Liver (tissue), 9 donors: ENCODE measurements around the gene SLC6A17. TPM values are rescaled to one million over a fixed set of nuclear protein-coding genes. Genes with fewer than 3 reads are reported as not detected.

ENCODE experiments used
- DNase-seq: peaks from one replicate; pipeline ENCODE4 v3.0.0-alpha.2; 2017; ENCODE audit warnings: low spot score
- H3K27ac ChIP-seq, 2 donors: one replicate each; pipeline ENCODE4 v1.7.0; 2013; ENCODE audit warnings: inconsistent platforms in 2 of 2, low read length in 2 of 2, control low read depth in 1 of 2, low read depth in 1 of 2, mild to moderate bottlenecking in 1 of 2
- H3K27me3 ChIP-seq, 4 donors: one replicate each; pipeline versions ENCODE4 v1.6.1 to v1.7.0; 2013; ENCODE audit warnings: low read length in 3 of 4, inconsistent platforms in 1 of 4, mild to moderate bottlenecking in 1 of 4, moderate library complexity in 1 of 4; ENCODE audit not compliant: control insufficient read depth in 4 of 4, insufficient read depth in 4 of 4
- H3K36me3 ChIP-seq, 4 donors: one replicate each; pipeline versions ENCODE4 v1.6.1 to v1.7.0; 2013; ENCODE audit warnings: low read length in 3 of 4, mild to moderate bottlenecking in 3 of 4, low read depth in 1 of 4, moderate library complexity in 1 of 4; ENCODE audit not compliant: control insufficient read depth in 4 of 4, insufficient read depth in 3 of 4
- H3K4me1 ChIP-seq, 4 donors: one replicate each; pipeline versions ENCODE4 v1.6.1 to v1.7.0; 2013; ENCODE audit warnings: low read length in 3 of 4, mild to moderate bottlenecking in 3 of 4, moderate library complexity in 1 of 4; ENCODE audit not compliant: control insufficient read depth in 4 of 4, insufficient read depth in 4 of 4
- H3K4me3 ChIP-seq, 3 donors: one replicate each; pipeline versions ENCODE4 v1.6.1 to v1.7.0; 2013; ENCODE audit warnings: low read length in 3 of 3, control low read depth in 1 of 3, low read depth in 1 of 3, mild to moderate bottlenecking in 1 of 3
- H3K9ac ChIP-seq, 2 donors: one replicate each; pipeline ENCODE4 v1.7.0; 2013; ENCODE audit warnings: low read length in 2 of 2, mild to moderate bottlenecking in 2 of 2, moderate library complexity in 2 of 2, control low read depth in 1 of 2, low read depth in 1 of 2
- H3K9me3 ChIP-seq, 4 donors: one replicate each; pipeline versions ENCODE4 v1.6.1 to v1.7.0; 2013; ENCODE audit warnings: low read length in 3 of 4; ENCODE audit not compliant: control insufficient read depth in 4 of 4
- ATF3 ChIP-seq: IDR thresholded peaks from 2 replicates; pipeline ENCODE4 v1.6.1; 2016; ENCODE audit warnings: antibody characterized with exemption
- CTCF ChIP-seq: fragments of 150-350 bp; IDR thresholded peaks from 2 replicates; pipeline ENCODE4 v1.5.1; 2017; ENCODE audit warnings: improper control_type of control experiment, low read depth, low read length; ENCODE audit not compliant: missing input control
- EGR1 ChIP-seq, 2 donors: IDR thresholded peaks; 2 replicates each; pipeline ENCODE4 v1.6.1; 2016 to 2018; ENCODE audit warnings: antibody characterized with exemption in 2 of 2, low read depth in 2 of 2
- FOXA1 ChIP-seq: IDR thresholded peaks from 2 replicates; pipeline ENCODE4 v1.6.1; 2016; ENCODE audit warnings: antibody characterized with exemption
- FOXA2 ChIP-seq: IDR thresholded peaks from 2 replicates; pipeline ENCODE4 v1.6.1; 2016; ENCODE audit warnings: antibody characterized with exemption
- GABPA ChIP-seq, 2 donors: IDR thresholded peaks in 1 of 2; conservative IDR thresholded peaks in 1 of 2; 2 replicates each; pipeline ENCODE4 v1.6.1; 2016; ENCODE audit warnings: antibody characterized with exemption in 2 of 2, mild to moderate bottlenecking in 1 of 2, moderate library complexity in 1 of 2
- HNF4A ChIP-seq, 2 donors: conservative IDR thresholded peaks; 2 replicates each; pipeline ENCODE4 v1.6.1; 2016; ENCODE audit warnings: antibody characterized with exemption in 2 of 2, mild to moderate bottlenecking in 2 of 2
- HNF4G ChIP-seq: IDR thresholded peaks from 2 replicates; pipeline ENCODE4 v1.6.1; 2016; ENCODE audit warnings: antibody characterized with exemption
- JUND ChIP-seq, 2 donors: IDR thresholded peaks; 2 replicates each; pipeline ENCODE4 v1.6.1; 2016; ENCODE audit warnings: antibody characterized with exemption in 2 of 2
- NR2F2 ChIP-seq: IDR thresholded peaks from 2 replicates; pipeline ENCODE4 v1.6.1; 2016; ENCODE audit warnings: antibody characterized with exemption
- RAD21 ChIP-seq, 2 donors: IDR thresholded peaks; 2 replicates each; pipeline ENCODE4 v1.6.1; 2016; ENCODE audit warnings: antibody characterized with exemption in 2 of 2, mild to moderate bottlenecking in 2 of 2
- RXRA ChIP-seq, 2 donors: IDR thresholded peaks; 2 replicates each; pipeline ENCODE4 v1.6.1; 2017 to 2018; ENCODE audit warnings: antibody characterized with exemption in 2 of 2, mild to moderate bottlenecking in 1 of 2
- SP1 ChIP-seq: IDR thresholded peaks from 2 replicates; pipeline ENCODE4 v1.6.1; 2018; ENCODE audit warnings: antibody characterized with exemption, mild to moderate bottlenecking
- TAF1 ChIP-seq: conservative IDR thresholded peaks from 2 replicates; pipeline ENCODE4 v1.6.1; 2016; ENCODE audit warnings: antibody characterized with exemption, mild to moderate bottlenecking
- WGBS: extraction: QIAGEN DNeasy Blood & Tissue Kit; methylation state at CpG from one replicate; pipeline ENCODE4 v1.1.7; 2013; 5-methylcytosine and 5-hydroxymethylcytosine counted together
- polyA plus RNA-seq, 2 donors: library from polyadenylated mRNA; stranded (reverse) in 1 of 2; unstranded in 1 of 2; fragments of 200-250 nt in 1 of 2; fragments of >200 nt in 1 of 2; fragmentation: Nextera tagmentation in 1 of 2; extraction: Ambion mirVana in 1 of 2; gene quantifications; one replicate each; pipeline versions ENCODE4 v1.2.1 to v1.2.3, GENCODE V29; 2013 to 2015
- total RNA-seq, 2 donors: library from RNA; depleted of rRNA; stranded (reverse); fragments of >200 nt; gene quantifications; one replicate each; pipeline ENCODE4 v1.2.3, GENCODE V29; 2014
- TF ChIP-seq, protein P1 (sequence below): IDR thresholded peaks from 2 replicates; pipeline ENCODE4 v1.6.1; 2016; ENCODE audit warnings: antibody characterized with exemption
- TF ChIP-seq, protein P2 (sequence below): IDR thresholded peaks from 2 replicates; pipeline ENCODE4 v1.6.1; 2016; ENCODE audit warnings: antibody characterized with exemption
- donor health status: healthy.
- donor health status: healthy.
- donor health status: healthy.
- donor health status: healthy.
- donor health status: healthy.

The SLC6A17 gene
- total and polyA plus RNA-seq, 4 donors: not detected

DNA sequence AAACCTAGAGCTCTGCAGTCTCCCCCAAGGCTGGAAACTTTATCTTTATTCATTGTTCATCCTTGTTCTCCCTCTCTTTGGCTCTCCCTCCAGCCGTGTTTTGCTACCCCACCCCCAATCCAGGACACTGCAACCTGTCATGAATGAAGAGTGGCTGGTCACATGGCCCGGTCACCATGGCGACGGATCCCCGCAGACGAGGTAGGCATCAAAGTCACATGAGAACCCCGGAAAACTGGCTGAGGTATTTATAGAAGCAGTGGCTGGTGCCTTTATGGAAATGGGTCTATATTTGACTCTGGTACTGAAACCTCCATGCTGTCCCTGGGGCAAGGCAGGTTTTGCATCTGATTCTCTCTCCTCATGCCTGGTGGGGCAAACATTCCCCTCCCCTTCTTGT is 13.4 kb upstream of the SLC6A17 start:
- DNase-seq: no peak
- 4% methylated on average over 7 of the region's 7 CpGs for WGBS

DNA sequence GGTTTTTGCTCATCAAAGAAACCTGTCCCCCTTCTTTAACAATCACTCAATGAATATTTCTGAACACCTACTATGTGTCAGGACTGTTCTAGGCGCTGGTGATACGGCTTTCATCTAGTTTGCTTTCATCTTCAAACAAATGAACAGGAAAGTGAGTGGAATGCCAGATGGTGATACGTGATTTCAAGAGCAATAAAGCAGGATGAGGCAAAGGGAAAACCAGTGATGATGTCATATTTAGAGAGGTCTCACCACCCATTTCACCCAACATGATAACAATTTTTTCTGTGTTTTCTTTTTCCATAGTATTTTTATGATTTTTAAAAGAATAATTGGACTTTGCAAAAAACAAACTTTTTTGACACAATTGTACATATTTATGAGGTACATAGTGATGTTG is 11.3 kb upstream of the SLC6A17 start:
- Histone ChIP-seq H3K27ac (no peak overlapping the region), H3K9me3 (no peaks in the 10 kb centered on the region), H3K4me3 (no peak overlapping the region), H3K4me1 (no peaks in the 10 kb centered on the region), H3K36me3 (no peaks in the 10 kb centered on the region), H3K9ac (no peak overlapping the region), H3K27me3 (peaks cover 0 to 23% (median 5%) of the 10 kb centered on the region in 4 donors)
- no peak for DNase-seq
- no peak for TF ChIP-seq HNF4A (conservative IDR thresholded peaks at IDR 0.05)
- no peak for TF ChIP-seq HNF4G
- no peak for TF ChIP-seq CTCF
- no peak for TF ChIP-seq RXRA (IDR thresholded peaks at IDR 0.05)
- TF ChIP-seq GABPA (IDR thresholded peaks at IDR 0.05 in 1 of 2, conservative IDR thresholded peaks at IDR 0.05 in 1 of 2): no peak
- no peak for TF ChIP-seq JUND (IDR thresholded peaks at IDR 0.05)
- WGBS: 70% methylated on average over 3 of the region's 3 CpGs

More for the DNA sequence above, 13.4 kb upstream of the SLC6A17 start:
- H3K4me3 ChIP-seq: no peak overlapping the region
- peaks cover 0 to 17% (median under 1%) of the 10 kb centered on the region in 4 donors for H3K27me3 ChIP-seq
- H3K27ac ChIP-seq: no peak overlapping the region
- no peaks in the 10 kb centered on the region for H3K4me1 ChIP-seq
- no peaks in the 10 kb centered on the region for H3K9me3 ChIP-seq
- no peaks in the 10 kb centered on the region for H3K36me3 ChIP-seq
- H3K9ac ChIP-seq: no peak overlapping the region
- no peak for TF ChIP-seq HNF4G
- TF ChIP-seq TAF1: no peak
- TF ChIP-seq EGR1 (IDR thresholded peaks at IDR 0.05; ENCODE audit: low read depth in 2 of 2): no peak

DNA sequence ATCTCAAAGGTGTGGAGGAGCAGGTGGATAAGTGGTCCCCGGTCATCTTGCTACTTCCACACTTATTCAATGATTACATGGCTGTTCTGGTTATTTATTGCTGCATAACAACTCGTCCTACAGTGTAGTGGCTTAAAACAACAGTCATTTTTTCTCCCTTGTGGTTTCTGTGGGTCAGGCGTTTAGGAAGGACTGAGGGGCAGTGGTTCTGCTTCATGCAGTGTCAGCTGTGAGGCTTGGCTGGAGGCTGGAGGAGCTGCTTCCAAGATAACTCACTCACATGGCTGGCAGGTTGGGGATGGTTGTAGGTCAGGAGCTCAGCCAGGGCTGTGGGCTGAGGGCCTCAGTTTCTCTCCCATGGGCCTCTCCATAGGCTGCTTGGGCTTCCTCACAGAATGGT is 5.9 kb upstream of the SLC6A17 start:
- no peaks in the 10 kb centered on the region for H3K4me1 ChIP-seq
- no peaks in the 10 kb centered on the region for H3K36me3 ChIP-seq
- TF ChIP-seq NR2F2: no peak
- H3K4me3 ChIP-seq: no peak overlapping the region
- H3K9ac ChIP-seq: no peak overlapping the region
- 43% methylated on average over 3 of the region's 3 CpGs for WGBS
- no peak for DNase-seq
- peaks cover 5 to 12% (median 9%) of the 10 kb centered on the region in 4 donors for H3K27me3 ChIP-seq
- no peak overlapping the region for H3K27ac ChIP-seq
- no peaks in the 10 kb centered on the region for H3K9me3 ChIP-seq

- no peak for DNase-seq
- Histone ChIP-seq H3K36me3 (no peaks in the 10 kb centered on the region), H3K4me1 (peaks cover 0 to 5% (median 3%) of the 10 kb centered on the region in 4 donors), H3K27me3 (peaks cover 8 to 15% (median 12%) of the 10 kb centered on the region in 4 donors), H3K4me3 (no peak overlapping the region), H3K9me3 (peaks cover 0 to 3% (median 0%) of the 10 kb centered on the region in 4 donors), H3K9ac (no peak overlapping the region), H3K27ac (no peak overlapping the region)
- 44% methylated on average over 4 of the region's 4 CpGs for WGBS
- TF ChIP-seq, protein P1, sequence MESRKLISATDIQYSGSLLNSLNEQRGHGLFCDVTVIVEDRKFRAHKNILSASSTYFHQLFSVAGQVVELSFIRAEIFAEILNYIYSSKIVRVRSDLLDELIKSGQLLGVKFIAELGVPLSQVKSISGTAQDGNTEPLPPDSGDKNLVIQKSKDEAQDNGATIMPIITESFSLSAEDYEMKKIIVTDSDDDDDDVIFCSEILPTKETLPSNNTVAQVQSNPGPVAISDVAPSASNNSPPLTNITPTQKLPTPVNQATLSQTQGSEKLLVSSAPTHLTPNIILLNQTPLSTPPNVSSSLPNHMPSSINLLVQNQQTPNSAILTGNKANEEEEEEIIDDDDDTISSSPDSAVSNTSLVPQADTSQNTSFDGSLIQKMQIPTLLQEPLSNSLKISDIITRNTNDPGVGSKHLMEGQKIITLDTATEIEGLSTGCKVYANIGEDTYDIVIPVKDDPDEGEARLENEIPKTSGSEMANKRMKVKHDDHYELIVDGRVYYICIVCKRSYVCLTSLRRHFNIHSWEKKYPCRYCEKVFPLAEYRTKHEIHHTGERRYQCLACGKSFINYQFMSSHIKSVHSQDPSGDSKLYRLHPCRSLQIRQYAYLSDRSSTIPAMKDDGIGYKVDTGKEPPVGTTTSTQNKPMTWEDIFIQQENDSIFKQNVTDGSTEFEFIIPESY: no peak
- no peak for TF ChIP-seq RAD21 (IDR thresholded peaks at IDR 0.05)
- TF ChIP-seq, protein P2, sequence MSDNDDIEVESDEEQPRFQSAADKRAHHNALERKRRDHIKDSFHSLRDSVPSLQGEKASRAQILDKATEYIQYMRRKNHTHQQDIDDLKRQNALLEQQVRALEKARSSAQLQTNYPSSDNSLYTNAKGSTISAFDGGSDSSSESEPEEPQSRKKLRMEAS: no peak
- TF ChIP-seq GABPA (IDR thresholded peaks at IDR 0.05 in 1 of 2, conservative IDR thresholded peaks at IDR 0.05 in 1 of 2): no peak
- no peak for TF ChIP-seq CTCF
- TF ChIP-seq FOXA1: no peak
- no peak for TF ChIP-seq ATF3
- TF ChIP-seq TAF1: no peak
- TF ChIP-seq SP1: no peak
- TF ChIP-seq FOXA2: no peak
These were observed 1.3 kb upstream of the SLC6A17 start for GRCh38 chr1:110148961-110149360.
